ENCODE data around the gene CRAT. TPM values are rescaled to one million over a fixed set of nuclear protein-coding genes. Genes with fewer than 3 reads are reported as not detected.

Gene CRAT
- total RNA-seq, 2 experiments from 2014 or later: 13.2 to 18.9 TPM

DNA sequence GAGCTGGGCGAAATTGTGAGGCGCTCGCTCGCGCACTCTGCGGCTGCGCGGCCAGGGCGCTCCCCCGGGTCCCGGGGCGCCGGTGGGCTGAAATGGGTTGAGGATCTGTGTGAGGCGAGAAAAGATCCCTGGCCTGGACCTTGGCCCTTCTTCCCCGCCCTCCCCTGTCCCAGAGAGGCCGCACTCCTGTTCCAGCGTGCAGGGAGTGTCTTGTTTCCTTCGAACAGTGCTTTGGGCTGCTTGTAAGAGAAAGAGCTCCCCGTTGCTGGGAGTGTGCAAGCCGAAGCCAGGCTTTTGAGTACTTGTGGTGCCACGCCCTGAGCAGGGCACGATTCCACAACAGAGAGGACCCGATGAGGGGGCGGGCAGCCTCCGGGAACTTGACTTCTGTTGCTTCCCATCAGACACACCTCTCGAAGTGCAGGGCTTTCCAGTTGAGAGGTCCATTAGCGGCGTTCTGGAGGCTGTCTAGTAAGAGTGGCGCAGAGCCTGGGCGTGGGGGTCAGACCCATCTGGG is 29.1 kb downstream of the CRAT start:
- peaks cover 20% of the 10 kb centered on the region for H3K4me1 Mint-ChIP-seq
- DNase-seq: peak; percentile 54

DNA sequence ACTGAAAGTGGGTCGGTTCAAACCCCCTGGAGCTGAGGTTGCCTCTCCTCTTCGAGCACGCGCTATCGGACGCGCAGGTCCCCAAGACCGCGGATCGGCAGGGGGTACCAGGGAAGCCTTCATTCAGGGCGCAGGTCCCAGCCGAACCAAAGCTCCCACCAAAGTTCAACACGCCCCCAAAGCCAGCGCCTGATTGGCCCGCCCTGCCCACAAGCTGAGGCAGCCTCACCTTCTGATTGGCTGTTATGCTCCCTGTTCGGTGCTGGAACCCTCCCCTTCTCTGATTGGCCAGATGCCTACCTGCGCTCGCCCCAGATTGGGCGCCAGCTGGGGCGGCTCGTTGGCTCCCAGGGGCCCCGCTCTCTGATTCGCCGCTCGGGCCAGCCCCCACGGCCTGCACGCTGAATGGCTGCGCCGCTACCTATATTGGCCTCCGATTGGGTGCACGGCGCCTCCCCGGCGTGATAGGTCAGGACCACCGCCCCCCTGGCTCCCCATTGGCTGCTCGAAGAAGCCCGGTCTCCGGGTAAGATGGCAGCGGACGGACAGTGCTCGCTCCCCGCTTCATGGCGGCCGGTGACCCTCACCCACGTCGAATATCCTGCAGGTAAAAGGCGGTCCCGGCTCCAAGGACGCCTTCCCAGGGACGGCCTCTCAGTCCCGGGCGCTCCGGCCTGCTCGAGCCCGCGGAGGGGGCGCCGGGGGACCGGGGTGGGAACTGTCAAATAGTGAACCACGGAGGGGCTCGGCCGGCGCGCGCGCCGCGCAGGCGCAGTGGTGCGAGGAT is 29.8 kb downstream of the CRAT start, which contains the start of gene DOLPP1:
Gene DOLPP1 (plus strand): TSS at position 511 of the 787 bp plus-strand sequence. CDS start 21 bp downstream, at position 532.
- H3K4me1 Mint-ChIP-seq: peaks cover 20% of the 10 kb centered on the region
- peak; percentile 99 for DNase-seq
- peak; percentile 98 for ATAC-seq
- H3K9me3 Mint-ChIP-seq (ENCODE audit: low read depth): no peaks in the 10 kb centered on the region
- H3K27me3 Mint-ChIP-seq: no peaks in the 10 kb centered on the region
- ChIA-PET CTCF (interaction anchor here (0.6 to 1.5 kb wide), 6 partner anchors 11 to 1099 kb away, joined by 3 to 7 read pairs (median 4); no protein-coding TSS in a partner anchor), POLR2A (interaction anchor here (0.6 to 1.2 kb wide), 7 partner anchors 10 to 686 kb away, joined by 3 to 5 read pairs (median 3); no protein-coding TSS in a partner anchor)
- intact Hi-C loops (cut with DNase I, micrococcal nuclease): loop anchor here (1.0 to 2.0 kb wide), 16 partner anchors 30 to 830 kb away; partner anchors contain the start of genes CRAT (in 2 of the 2), MIGA2 (in 2 of the 2), DOLK (in 1 of the 2) and ENDOG (in 1 of the 2)
- no peaks in the 10 kb centered on the region for H3K36me3 Mint-ChIP-seq (ENCODE audit: low read depth)
- H3K4me3 Mint-ChIP-seq: peak within 1 kb of the TSS; percentile 83
- peak within 1 kb of the TSS; percentile 63 for H3K27ac Mint-ChIP-seq

More for the DNA sequence above, 29.1 kb downstream of the CRAT start:
- ChIA-PET CTCF (interaction anchor here (0.6 to 1.5 kb wide), 3 partner anchors 12 to 1099 kb away, joined by 3 to 7 read pairs (median 4); no protein-coding TSS in a partner anchor), POLR2A (interaction anchor here (0.6 to 1.2 kb wide), 4 partner anchors 14 to 528 kb away, joined by 3 read pairs; no protein-coding TSS in a partner anchor)
- no peaks in the 10 kb centered on the region for H3K9me3 Mint-ChIP-seq (ENCODE audit: low read depth)
- intact Hi-C loops (cut with DNase I, micrococcal nuclease): loop anchor here (1.0 to 2.0 kb wide), 13 partner anchors 29 to 831 kb away; partner anchors contain the start of genes CRAT (in 2 of the 2), MIGA2 (in 2 of the 2), DOLK (in 1 of the 2) and ENDOG (in 1 of the 2)
- peak overlapping the region; percentile 83 for H3K4me3 Mint-ChIP-seq
- no peak for ATAC-seq
- peak overlapping the region; percentile 63 for H3K27ac Mint-ChIP-seq
- no peaks in the 10 kb centered on the region for H3K36me3 Mint-ChIP-seq (ENCODE audit: low read depth)
- no peaks in the 10 kb centered on the region for H3K27me3 Mint-ChIP-seq

- Mint-ChIP-seq H3K27me3 (no peaks in the 10 kb centered on the region), H3K4me1 (peaks cover 20% of the 10 kb centered on the region), H3K4me3 (peak overlapping the region; percentile 83), H3K36me3 (ENCODE audit: low read depth) (no peaks in the 10 kb centered on the region), H3K9me3 (ENCODE audit: low read depth) (no peaks in the 10 kb centered on the region), H3K27ac (peak overlapping the region; percentile 37)
- no peak for ATAC-seq
- intact Hi-C loops (cut with DNase I, micrococcal nuclease): loop anchor here (1.0 to 2.0 kb wide), 6 partner anchors 31 to 624 kb away; partner anchors contain the start of genes CRAT (in 1 of the 2), ODF2 (in 1 of the 2), PTPA (in 1 of the 2) and SET (in 1 of the 2)
- ChIA-PET CTCF (interaction anchor here (0.6 to 1.5 kb wide), 3 partner anchors 11 to 660 kb away, joined by 3 to 4 read pairs (median 4); no protein-coding TSS in a partner anchor), POLR2A (interaction anchor here (0.8 to 1.1 kb wide), 3 partner anchors 9 to 44 kb away, joined by 3 to 5 read pairs (median 3); no protein-coding TSS in a partner anchor)
- no peak for DNase-seq
Observed at GRCh38 chr9:129080298-129080600, 30.3 kb downstream of the CRAT start.

- intact Hi-C loops (cut with DNase I, micrococcal nuclease): loop anchor here (1.0 to 2.0 kb wide), 6 partner anchors 31 to 624 kb away; partner anchors contain the start of genes CRAT (in 1 of the 2), ODF2 (in 1 of the 2), PTPA (in 1 of the 2) and SET (in 1 of the 2)
- Mint-ChIP-seq H3K4me1 (peaks cover 20% of the 10 kb centered on the region), H3K4me3 (peak overlapping the region; percentile 83), H3K36me3 (ENCODE audit: low read depth) (no peaks in the 10 kb centered on the region), H3K9me3 (ENCODE audit: low read depth) (no peaks in the 10 kb centered on the region), H3K27me3 (no peaks in the 10 kb centered on the region), H3K27ac (peak overlapping the region; percentile 31)
- ChIA-PET CTCF (interaction anchor here (1.1 to 1.5 kb wide), 2 partner anchors 10 to 660 kb away, joined by 4 read pairs; no protein-coding TSS in a partner anchor), POLR2A (no interaction called here)
- no peak for DNase-seq
- no peak for ATAC-seq
Observed at GRCh38 chr9:129079829-129080228, 30.8 kb downstream of the CRAT start.

GRCh38 chr9:129078691-129079503 is 31.7 kb downstream of the CRAT start:
- DNase-seq: no peak
- no peaks in the 10 kb centered on the region for H3K27me3 Mint-ChIP-seq
- no peak overlapping the region for H3K27ac Mint-ChIP-seq
- intact Hi-C loops (cut with DNase I, micrococcal nuclease): no loop called here
- H3K36me3 Mint-ChIP-seq (ENCODE audit: low read depth): no peaks in the 10 kb centered on the region
- CTCF ChIA-PET: interaction anchor here (0.5 to 0.6 kb wide), 3 partner anchors 252 to 848 kb away, joined by 3 read pairs; no protein-coding TSS in a partner anchor
- no peak for ATAC-seq
- no peaks in the 10 kb centered on the region for H3K9me3 Mint-ChIP-seq (ENCODE audit: low read depth)
- POLR2A ChIA-PET: no interaction called here
- peaks cover 20% of the 10 kb centered on the region for H3K4me1 Mint-ChIP-seq
- H3K4me3 Mint-ChIP-seq: peak overlapping the region; percentile 83

DNA sequence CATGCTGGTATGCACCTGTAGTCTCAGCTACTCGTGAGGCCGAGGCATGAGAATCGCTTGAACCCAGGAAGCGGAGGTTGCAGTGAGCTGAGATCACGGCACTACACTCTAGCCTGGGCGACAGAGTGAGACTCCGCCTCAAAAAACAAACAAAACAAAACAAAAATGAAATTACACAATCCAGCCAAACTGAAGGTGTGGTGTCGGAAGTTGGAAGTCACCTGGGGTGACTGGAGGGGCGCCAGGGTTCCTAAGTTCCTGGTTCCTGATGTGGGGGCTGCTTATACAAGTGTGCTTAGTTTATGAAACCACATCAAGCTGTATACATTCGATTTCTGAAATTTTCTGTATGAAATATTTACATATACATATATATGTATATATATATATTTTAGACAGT is 33.4 kb downstream of the CRAT start:
- DNase-seq: no peak
- Mint-ChIP-seq H3K4me1 (peaks cover 19% of the 10 kb centered on the region), H3K9me3 (ENCODE audit: low read depth) (no peaks in the 10 kb centered on the region), H3K36me3 (ENCODE audit: low read depth) (no peaks in the 10 kb centered on the region), H3K27me3 (no peaks in the 10 kb centered on the region), H3K27ac (no peak overlapping the region), H3K4me3 (no peak overlapping the region)
- intact Hi-C loops (cut with DNase I, micrococcal nuclease): no loop called here
- ATAC-seq: no peak
- CTCF ChIA-PET: interaction anchor here (0.7 kb wide), 1 partner anchor 10 kb away, joined by 3 read pairs; no protein-coding TSS in a partner anchor
- POLR2A ChIA-PET: no interaction called here

GRCh38 chr9:129076640-129077037 is 34.0 kb downstream of the CRAT start:
- H3K4me1 Mint-ChIP-seq: peaks cover 20% of the 10 kb centered on the region
- intact Hi-C loops (cut with DNase I, micrococcal nuclease): no loop called here
- ChIA-PET CTCF (no interaction called here), POLR2A (no interaction called here)
- no peak overlapping the region for H3K27ac Mint-ChIP-seq
- no peaks in the 10 kb centered on the region for H3K36me3 Mint-ChIP-seq (ENCODE audit: low read depth)
- H3K9me3 Mint-ChIP-seq (ENCODE audit: low read depth): no peaks in the 10 kb centered on the region
- no peaks in the 10 kb centered on the region for H3K27me3 Mint-ChIP-seq
- DNase-seq (no peak), ATAC-seq (no peak)
- no peak overlapping the region for H3K4me3 Mint-ChIP-seq

DNA sequence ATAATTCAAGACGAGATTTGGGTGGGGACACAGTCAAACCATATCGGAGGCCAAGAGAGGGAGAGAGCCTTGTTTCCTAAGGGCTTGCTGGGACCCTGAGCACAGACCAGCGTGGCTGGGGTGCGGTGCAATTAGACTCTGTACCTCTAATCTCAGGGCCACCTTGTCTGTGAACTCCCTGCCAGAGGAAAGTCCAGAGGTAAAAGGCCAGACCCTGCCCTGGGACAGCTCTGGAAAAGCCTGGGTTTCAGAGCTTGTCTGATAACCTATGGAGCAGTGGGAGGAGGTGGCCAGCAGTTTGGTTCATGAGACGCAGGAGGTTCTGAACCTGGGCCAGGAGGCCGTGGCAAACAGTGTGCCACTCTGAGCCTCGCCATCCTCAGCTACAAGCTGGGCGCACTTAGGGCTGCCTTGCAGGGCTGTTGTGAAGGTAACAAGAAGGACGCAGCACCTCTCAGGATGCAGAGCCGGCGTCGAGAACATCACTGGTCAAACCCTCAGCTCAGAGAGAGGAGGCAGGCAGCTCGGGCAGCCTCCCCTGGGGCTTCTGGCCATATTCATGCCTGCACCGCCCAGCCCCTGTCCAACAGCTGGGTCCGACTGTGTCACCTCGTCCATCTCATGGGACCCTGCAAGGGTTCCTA is 34.5 kb downstream of the CRAT start:
- no peaks in the 10 kb centered on the region for H3K36me3 Mint-ChIP-seq (ENCODE audit: low read depth)
- peaks cover 23% of the 10 kb centered on the region for H3K4me1 Mint-ChIP-seq
- no peak overlapping the region for H3K4me3 Mint-ChIP-seq
- H3K27me3 Mint-ChIP-seq: no peaks in the 10 kb centered on the region
- ChIA-PET CTCF (no interaction called here), POLR2A (no interaction called here)
- no peak overlapping the region for H3K27ac Mint-ChIP-seq
- DNase-seq: no peak
- ATAC-seq: no peak
- H3K9me3 Mint-ChIP-seq (ENCODE audit: low read depth): no peaks in the 10 kb centered on the region
- intact Hi-C loops (cut with DNase I, micrococcal nuclease): no loop called here

DNA sequence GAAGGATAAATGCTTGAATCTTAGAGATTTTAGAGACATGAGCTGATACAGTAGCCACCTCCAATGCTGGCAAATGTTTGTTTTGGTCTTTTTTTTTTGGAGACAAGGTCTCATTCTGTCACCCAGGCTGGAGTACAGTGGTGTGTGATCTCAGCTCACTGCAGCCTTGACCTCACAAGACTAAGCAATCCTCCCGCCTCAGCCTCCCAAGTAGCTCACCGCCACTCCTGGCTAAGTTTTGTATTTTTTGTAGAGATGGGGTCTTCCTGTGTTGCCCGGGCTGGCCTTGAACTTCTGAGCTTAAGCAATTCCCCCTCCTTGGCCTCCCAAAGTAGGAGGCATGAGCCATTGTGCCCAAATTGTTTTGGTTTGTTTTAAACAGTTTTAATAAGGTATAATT is 36.5 kb downstream of the CRAT start:
- Mint-ChIP-seq H3K27me3 (no peaks in the 10 kb centered on the region), H3K9me3 (ENCODE audit: low read depth) (no peaks in the 10 kb centered on the region), H3K4me3 (no peak overlapping the region), H3K36me3 (ENCODE audit: low read depth) (no peaks in the 10 kb centered on the region), H3K4me1 (peaks cover 30% of the 10 kb centered on the region), H3K27ac (no peak overlapping the region)
- POLR2A ChIA-PET: interaction anchor here (0.7 to 0.8 kb wide), 2 partner anchors 38 to 42 kb away, joined by 3 to 10 read pairs; partner anchors contain the start of gene MIGA2
- intact Hi-C loops (cut with DNase I, micrococcal nuclease): no loop called here
- DNase-seq (no peak), ATAC-seq (no peak)
- CTCF ChIA-PET: interaction anchor here (0.7 kb wide), 1 partner anchor 13 kb away, joined by 3 read pairs; no protein-coding TSS in a partner anchor

DNA sequence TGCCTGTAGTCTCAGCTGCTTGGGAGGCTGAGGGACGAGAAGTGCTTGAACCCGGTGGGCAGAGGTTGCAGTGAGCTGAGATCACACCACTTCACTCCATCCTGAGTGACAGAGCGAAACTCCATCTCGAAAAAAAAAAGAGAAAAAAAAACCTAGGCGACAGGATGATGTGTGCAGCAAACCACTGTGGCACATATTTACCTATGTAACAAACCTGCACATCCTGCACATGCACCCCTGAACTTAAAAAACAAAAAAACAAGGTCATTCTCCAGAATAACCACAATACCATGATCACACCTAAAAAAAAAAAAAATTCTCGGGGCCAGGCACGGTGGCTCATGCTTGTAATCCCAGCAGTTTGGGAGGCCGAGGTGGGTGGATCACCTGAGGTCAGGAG is 37.2 kb downstream of the CRAT start:
- ChIA-PET POLR2A (interaction anchor here (0.7 to 0.8 kb wide), 2 partner anchors 37 to 42 kb away, joined by 3 to 10 read pairs; partner anchors contain the start of gene MIGA2), CTCF (no interaction called here)
- Mint-ChIP-seq H3K4me1 (peaks cover 37% of the 10 kb centered on the region), H3K27ac (no peak overlapping the region), H3K4me3 (no peak overlapping the region), H3K27me3 (no peaks in the 10 kb centered on the region), H3K9me3 (ENCODE audit: low read depth) (no peaks in the 10 kb centered on the region), H3K36me3 (ENCODE audit: low read depth) (peaks cover 5% of the 10 kb centered on the region)
- intact Hi-C loops (cut with DNase I, micrococcal nuclease): no loop called here
- DNase-seq (no peak), ATAC-seq (no peak)
